AG09319 (cell line): ENCODE measurements around the gene EEFSEC.

Source experiments
- DNase-seq: peaks from one replicate; pipeline ENCODE4 v3.0.0-alpha.2; 2010; ENCODE audit warnings: low read depth; ENCODE audit errors: extremely low read depth
- TF ChIP-seq, protein P1 (sequence below): IDR thresholded peaks from 2 replicates; pipeline ENCODE4 v1.5.1; 2011; ENCODE audit warnings: low read depth, mild to moderate bottlenecking, inconsistent platforms, low read length, moderate library complexity

The EEFSEC gene

DNA sequence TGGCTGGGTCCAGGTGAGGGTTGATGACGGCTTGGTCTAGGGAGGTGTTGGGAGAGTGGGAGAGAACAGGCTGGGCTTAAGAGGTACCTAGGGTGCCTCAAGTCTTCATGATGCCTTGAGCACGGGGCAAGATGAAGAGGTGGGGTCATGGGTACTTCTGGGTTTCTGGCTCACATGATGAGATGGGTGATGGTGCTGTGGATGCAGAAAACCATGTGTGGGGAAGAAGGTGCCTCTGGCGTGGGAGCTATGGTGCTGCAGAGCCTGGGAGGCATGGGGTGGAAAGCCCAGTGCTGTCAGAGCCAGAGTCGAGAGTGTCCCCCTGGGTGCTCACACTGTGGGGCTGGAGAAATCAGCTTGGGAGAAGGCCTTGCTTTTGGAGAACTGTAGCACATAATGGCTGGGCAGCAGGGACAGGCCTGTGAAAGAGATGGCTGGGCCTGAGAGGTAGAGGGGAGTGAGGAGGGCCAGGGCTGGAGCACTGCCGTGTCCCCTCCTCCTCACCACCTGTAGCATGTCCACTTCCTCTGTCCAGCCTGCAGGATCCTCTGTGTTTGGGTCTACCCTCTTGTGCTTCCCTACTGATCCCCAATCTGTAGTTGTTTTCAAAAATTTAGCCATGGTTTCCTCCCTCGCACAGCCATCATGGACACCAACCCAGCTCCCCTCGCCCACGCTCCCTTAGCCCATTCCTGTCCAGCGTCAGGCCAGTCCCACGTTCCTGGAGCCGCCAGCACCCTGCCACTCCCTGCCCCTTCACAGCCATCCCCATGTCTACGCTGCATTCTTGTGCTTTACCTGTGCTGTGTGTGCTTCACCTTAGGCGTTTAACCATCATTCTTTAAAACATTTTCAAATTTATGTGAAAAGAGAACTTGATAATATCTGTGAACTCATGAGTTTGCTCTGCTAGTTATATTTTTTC lies 132.0 kb downstream of the EEFSEC start:
- DNase-seq, result no peak
- TF ChIP-seq, protein P1, sequence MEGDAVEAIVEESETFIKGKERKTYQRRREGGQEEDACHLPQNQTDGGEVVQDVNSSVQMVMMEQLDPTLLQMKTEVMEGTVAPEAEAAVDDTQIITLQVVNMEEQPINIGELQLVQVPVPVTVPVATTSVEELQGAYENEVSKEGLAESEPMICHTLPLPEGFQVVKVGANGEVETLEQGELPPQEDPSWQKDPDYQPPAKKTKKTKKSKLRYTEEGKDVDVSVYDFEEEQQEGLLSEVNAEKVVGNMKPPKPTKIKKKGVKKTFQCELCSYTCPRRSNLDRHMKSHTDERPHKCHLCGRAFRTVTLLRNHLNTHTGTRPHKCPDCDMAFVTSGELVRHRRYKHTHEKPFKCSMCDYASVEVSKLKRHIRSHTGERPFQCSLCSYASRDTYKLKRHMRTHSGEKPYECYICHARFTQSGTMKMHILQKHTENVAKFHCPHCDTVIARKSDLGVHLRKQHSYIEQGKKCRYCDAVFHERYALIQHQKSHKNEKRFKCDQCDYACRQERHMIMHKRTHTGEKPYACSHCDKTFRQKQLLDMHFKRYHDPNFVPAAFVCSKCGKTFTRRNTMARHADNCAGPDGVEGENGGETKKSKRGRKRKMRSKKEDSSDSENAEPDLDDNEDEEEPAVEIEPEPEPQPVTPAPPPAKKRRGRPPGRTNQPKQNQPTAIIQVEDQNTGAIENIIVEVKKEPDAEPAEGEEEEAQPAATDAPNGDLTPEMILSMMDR, result no peak

GRCh38 chr3:128285967-128286321 lies 132.7 kb downstream of the EEFSEC start:
- no peak for DNase-seq
- TF ChIP-seq, protein P1, result no peak

DNA sequence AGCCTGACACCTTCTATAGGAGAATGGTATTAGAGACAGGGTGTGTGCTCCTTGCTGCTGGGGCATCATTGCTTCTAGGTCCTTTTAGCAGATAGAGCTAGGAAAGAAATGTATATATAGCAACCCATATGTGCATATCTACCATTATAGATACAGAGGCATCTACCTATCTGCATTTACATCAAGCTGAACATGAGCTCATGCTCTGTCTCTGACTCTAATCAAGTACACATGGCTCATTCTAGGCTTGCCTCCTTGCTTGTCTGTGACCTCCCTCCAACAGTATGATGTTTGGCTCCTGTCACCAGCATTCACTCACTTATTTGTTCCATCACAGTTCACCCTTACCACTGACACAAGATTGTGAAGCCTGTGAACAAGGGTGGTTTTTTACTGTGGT lies 133.4 kb downstream of the EEFSEC start:
- TF ChIP-seq, protein P1, result no peak

DNA sequence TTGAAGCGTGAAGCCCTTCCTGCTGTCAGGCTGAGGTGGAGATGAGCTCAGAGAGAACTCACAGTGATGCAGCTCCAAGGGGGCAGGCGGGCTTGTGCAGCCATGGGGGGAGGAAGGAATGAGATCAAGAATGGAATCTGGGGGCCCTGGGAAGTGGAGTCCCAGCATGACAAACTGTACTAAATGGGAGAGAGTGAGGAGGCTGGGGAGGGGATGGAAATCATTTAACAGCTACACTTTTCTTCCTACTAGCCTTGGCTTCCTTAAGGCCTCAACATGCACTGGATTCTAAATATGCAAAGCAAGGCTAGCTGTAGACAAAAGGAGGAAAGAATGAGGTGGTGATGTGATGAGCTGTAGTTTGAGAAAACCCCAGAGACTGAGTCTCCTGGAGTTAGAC lies 133.9 kb downstream of the EEFSEC start:
- TF ChIP-seq, protein P1, result no peak
- no peak for DNase-seq

More for the DNA sequence above, 133.4 kb downstream of the EEFSEC start:
- DNase-seq, result no peak

- DNase-seq, result no peak
- TF ChIP-seq, protein P1, result no peak
These were observed 136.3 kb downstream of the EEFSEC start for GRCh38 chr3:128289534-128289933.

DNA sequence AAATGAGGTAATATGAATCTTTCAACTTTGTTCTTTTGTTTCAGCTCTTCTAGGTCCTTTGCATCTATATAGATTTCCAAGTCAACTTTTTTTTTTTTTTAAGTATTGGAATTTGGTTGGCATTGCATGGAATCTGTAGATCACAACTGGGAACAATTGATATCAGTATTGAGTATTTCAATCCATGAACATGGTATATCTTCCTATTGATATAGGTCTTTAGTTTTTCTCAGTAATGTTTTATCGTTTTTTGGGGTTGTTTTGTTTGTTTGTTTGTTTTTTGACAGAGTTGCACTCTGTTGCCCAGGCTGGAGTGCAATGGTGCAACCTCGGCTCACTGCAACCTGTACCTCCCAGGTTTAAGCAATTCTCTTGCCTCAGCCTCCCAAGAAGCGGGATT lies 137.2 kb downstream of the EEFSEC start:
- DNase-seq, result no peak
- TF ChIP-seq, protein P1, result no peak

DNA sequence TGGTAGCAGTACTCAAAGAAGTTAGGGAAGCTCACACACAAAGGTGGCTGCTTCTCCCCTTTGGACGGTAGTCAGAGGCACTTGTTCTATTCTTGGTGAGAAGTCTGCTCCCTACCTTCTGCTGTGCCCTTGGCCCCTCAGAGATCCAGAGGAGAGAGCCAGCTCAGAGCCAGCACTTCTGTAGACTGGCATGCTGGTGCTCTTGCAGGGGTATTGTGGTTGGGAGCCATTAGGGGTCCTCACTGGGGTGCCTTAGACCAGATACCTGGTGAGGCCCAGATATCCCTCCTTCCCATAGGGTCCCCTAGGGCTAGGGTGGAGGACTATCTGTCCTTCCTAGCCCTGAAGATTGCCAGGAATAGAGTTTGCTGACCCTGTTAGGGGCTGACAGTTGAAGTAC lies 140.6 kb downstream of the EEFSEC start:
- TF ChIP-seq, protein P1, result no peak
- no peak for DNase-seq
